Transverse colon (tissue), 4 donors: Measurements from ENCODE around the gene BCAR3. TPM values are rescaled to one million over a fixed set of nuclear protein-coding genes. Genes with fewer than 3 reads are reported as not detected.

Experiments
- DNase-seq: peaks from one replicate; pipeline ENCODE4 v3.0.0-alpha.2; 2019
- H3K27ac ChIP-seq, 4 donors: fragments of 200-600 bp; sonication (generic); 2 replicates each; pipeline ENCODE4 v1.5.1; 2016 to 2018; ENCODE audit warnings: inconsistent platforms in 4 of 4
- H3K27me3 ChIP-seq: fragments of 200-600 bp; sonication (generic); 2 replicates; pipeline ENCODE4 v1.5.1; 2017; ENCODE audit warnings: inconsistent platforms
- H3K36me3 ChIP-seq, 4 donors: fragments of 200-600 bp; sonication (generic); 2 replicates each; pipeline ENCODE4 v1.5.1; 2017 to 2019; ENCODE audit warnings: inconsistent platforms in 4 of 4
- H3K4me1 ChIP-seq, 4 donors: fragments of 200-600 bp; sonication (generic); 2 replicates each; pipeline ENCODE4 v1.5.1; 2017 to 2020; ENCODE audit warnings: inconsistent platforms in 4 of 4
- H3K4me3 ChIP-seq, 4 donors: fragments of 200-600 bp; sonication (generic); 1 replicate in 1 of 4; 2 replicates in 3 of 4; pipeline versions ENCODE4 v1.5.1 to v1.6.1; 2017 to 2019; ENCODE audit warnings: inconsistent platforms in 4 of 4
- H3K9me3 ChIP-seq, 2 donors: fragments of 200-600 bp; sonication (generic); 2 replicates each; pipeline ENCODE4 v1.5.1; 2017 to 2019; ENCODE audit warnings: inconsistent platforms in 2 of 2
- CTCF ChIP-seq, 5 experiments: fragments of 200-600 bp in 3 of 5; fragments of 450-650 bp in 2 of 5; sonication (generic) in 3 of 5; IDR thresholded peaks; 1 replicate in 2 of 5; 2 replicates in 3 of 5; pipeline ENCODE4 v1.5.1; 2016 to 2017; ENCODE audit warnings: antibody characterized with exemption in 5 of 5, inconsistent platforms in 3 of 5, mild to moderate bottlenecking in 2 of 5, moderate library complexity in 1 of 5
- EP300 ChIP-seq: sonication (generic); formaldehyde crosslinking; IDR thresholded peaks from one replicate; pipeline ENCODE4 v1.6.1; 2017; ENCODE audit warnings: antibody characterized with exemption, low read depth
- POLR2A ChIP-seq: fragments of 450-650 bp; IDR thresholded peaks from one replicate; pipeline ENCODE4 v1.6.1; 2016; ENCODE audit warnings: antibody characterized with exemption, mild to moderate bottlenecking, moderate library complexity
- POLR2AphosphoS5 ChIP-seq, 3 donors: sonication (generic); formaldehyde crosslinking; IDR thresholded peaks; one replicate each; pipeline ENCODE4 v1.6.1; 2016; ENCODE audit warnings: antibody characterized with exemption in 3 of 3
- WGBS, 2 donors: methylation state at CpG; one replicate each; pipeline ENCODE4 v1.1.5; 2018; ENCODE audit warnings: low coverage in 1 of 2; 5-methylcytosine and 5-hydroxymethylcytosine counted together
- in situ Hi-C, 4 donors: fragments of 200-750 bp; cut with MboI; loops; one replicate each; pipeline versions ENCODE4 v1.15.0 to v1.15.1; 2017; ENCODE audit warnings: low sequenced_read_pairs in 3 of 4, low pct_ligation_motif_present in 1 of 4, low pct_unique_long_range_greater_than_20kb in 1 of 4
- intact Hi-C: fragments of 100-400 bp; cut with DNase I; formaldehyde crosslinking; loops from one replicate; pipeline ENCODE4 v1.15.1; 2023; ENCODE audit warnings: low total_unique reads
- total RNA-seq, 4 donors: library from RNA; depleted of rRNA; stranded (reverse); fragments of >200 nt; gene quantifications; one replicate each; pipeline ENCODE4 v1.1.0, GENCODE V29; 2016

The BCAR3 gene
- total RNA-seq, 4 donors from 2014 or later: 12.3 to 71.7 (median 40.5) TPM

DNA sequence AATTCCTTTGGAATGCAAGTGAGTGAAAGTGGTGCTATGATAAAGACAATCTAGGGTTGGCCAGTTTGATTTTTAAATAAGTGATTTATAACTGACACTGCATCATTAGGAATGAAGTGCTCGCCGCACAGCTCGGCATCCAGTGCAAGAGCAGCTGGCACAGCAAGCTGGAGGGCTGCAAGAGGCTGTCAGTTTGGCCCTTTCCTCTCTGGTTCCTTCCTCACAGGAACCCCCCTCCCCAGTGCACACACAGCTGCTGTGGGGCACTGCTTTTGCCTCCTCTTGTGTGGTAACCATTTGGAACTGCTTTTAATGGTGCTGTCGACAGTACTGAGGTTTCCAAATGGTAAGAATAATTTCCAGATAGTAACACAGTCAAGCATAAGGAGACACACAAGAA lies 10.4 kb upstream of the BCAR3 start:
- no peak for DNase-seq
- H3K4me3 ChIP-seq: no peak overlapping the region
- H3K9me3 ChIP-seq: no peaks in the 10 kb centered on the region
- no peaks in the 10 kb centered on the region for H3K27me3 ChIP-seq
- WGBS, 2 donors: 66% methylated on average over 4 of the region's 4 CpGs; no CpG with 5 or more reads in 1 of the 2 donors
- H3K27ac ChIP-seq: no peak overlapping the region
- no peaks in the 10 kb centered on the region for H3K36me3 ChIP-seq
- intact Hi-C loops (no loop called here), in situ Hi-C loops (no loop called here)
- TF ChIP-seq EP300 (no peak), POLR2AphosphoS5 (IDR thresholded peaks at IDR 0.05) (no peak), CTCF (IDR thresholded peaks at IDR 0.05) (no peak), POLR2A (no peak)
- peaks cover 5 to 12% (median 9%) of the 10 kb centered on the region in 4 donors for H3K4me1 ChIP-seq

DNA sequence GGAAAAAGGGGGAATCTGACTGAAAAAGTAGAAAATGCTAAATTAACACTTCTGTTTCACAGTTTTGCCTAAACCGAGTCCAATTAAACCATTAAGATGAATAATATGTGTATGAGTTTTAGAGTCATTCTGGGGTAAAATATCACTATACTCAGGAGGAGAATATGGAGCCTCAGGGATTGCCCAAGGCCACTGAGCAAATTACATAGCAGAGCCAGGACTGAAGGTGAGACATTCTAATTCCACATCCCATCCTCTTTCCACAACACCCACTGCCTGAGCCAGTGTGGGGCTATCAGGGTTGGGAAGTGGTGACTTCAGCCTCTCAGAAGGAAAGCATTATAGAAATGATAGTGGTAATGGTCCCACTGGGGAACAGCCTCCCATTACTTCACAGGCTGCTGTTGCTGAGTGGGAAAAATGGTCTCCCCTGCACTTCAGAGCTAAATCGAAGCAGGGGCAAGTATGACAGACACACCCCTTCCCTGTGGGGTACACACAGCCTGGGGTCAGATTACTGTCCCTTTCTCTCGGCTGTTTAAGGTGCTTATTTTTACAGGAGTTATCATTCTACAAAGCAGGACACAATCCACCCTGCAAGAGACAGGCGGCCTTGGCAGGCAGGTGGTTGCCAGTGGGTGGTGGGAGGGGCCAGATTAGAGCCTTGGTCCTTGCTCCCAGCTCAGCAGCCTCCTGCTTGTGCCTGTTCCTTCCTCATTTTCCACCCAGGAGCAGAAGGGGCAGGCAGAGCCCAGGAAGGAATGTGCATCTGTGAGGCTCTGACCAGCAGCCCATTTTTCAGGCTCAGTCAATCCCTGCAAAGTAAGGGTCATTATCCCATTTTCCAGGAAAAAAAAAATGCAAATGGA lies 9.5 kb upstream of the BCAR3 start:
- H3K36me3 ChIP-seq: no peaks in the 10 kb centered on the region
- no peaks in the 10 kb centered on the region for H3K27me3 ChIP-seq
- DNase-seq: no peak
- no peak overlapping the region for H3K27ac ChIP-seq
- H3K9me3 ChIP-seq: no peaks in the 10 kb centered on the region
- WGBS, 2 donors: 72 to 100% methylated on average over 1 to 4 of the region's 4 CpGs
- H3K4me3 ChIP-seq: no peak overlapping the region
- H3K4me1 ChIP-seq: peaks cover 5 to 12% (median 9%) of the 10 kb centered on the region in 4 donors
- TF ChIP-seq EP300 (no peak), POLR2A (no peak), POLR2AphosphoS5 (IDR thresholded peaks at IDR 0.05) (no peak), CTCF (IDR thresholded peaks at IDR 0.05) (no peak)
- intact Hi-C loops: no loop called here
- in situ Hi-C loops: no loop called here

- Histone ChIP-seq H3K9me3 (no peaks in the 10 kb centered on the region), H3K4me1 (peaks cover 5 to 12% (median 9%) of the 10 kb centered on the region in 4 donors), H3K27me3 (no peaks in the 10 kb centered on the region), H3K27ac (no peak overlapping the region), H3K36me3 (no peaks in the 10 kb centered on the region), H3K4me3 (no peak overlapping the region)
- in situ Hi-C loops: no loop called here
- intact Hi-C loops: no loop called here
- no peak for DNase-seq
- TF ChIP-seq EP300 (no peak), CTCF (IDR thresholded peaks at IDR 0.05) (no peak), POLR2A (no peak), POLR2AphosphoS5 (IDR thresholded peaks at IDR 0.05) (no peak)
These were observed 8.7 kb upstream of the BCAR3 start for GRCh38 chr1:93690341-93690740.

DNA sequence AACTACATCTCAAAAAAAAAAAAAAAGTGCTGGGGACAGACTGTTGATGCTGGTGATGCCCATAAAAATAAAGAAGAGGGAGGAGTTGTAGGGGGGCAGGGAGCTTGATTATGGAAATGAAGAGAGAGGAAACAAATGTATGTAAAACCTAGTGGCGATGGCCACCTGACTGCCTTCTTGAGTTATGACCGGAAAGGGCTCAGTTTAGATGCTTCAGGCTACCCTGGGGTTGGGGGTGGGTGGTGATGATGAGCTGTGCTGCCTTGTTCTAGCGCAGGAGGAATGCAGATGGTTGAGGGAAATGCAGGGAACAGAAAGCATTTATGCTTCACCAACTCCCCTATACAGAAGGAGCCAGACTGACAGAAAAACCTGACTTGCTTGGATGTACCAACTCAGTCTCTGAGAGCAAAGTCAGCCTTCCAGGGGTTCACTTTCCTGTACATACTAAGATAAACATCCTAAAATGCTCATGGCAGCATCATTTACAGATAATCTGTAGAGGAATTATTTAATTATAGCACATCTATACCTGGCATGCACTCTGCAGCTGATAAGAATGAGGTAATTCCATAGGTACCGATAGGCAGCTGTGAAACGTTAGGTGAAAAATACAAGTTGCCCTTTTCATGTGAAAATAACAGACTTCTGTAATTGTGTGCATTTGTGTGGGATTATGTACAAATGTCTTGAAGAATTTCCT lies 8.0 kb upstream of the BCAR3 start:
- no peak overlapping the region for H3K27ac ChIP-seq
- H3K9me3 ChIP-seq: no peaks in the 10 kb centered on the region
- intact Hi-C loops (no loop called here), in situ Hi-C loops (no loop called here)
- H3K4me3 ChIP-seq: no peak overlapping the region
- H3K4me1 ChIP-seq: peaks cover 5 to 12% (median 9%) of the 10 kb centered on the region in 4 donors
- WGBS, 2 donors: 79 to 89% methylated on average over 3 to 5 of the region's 5 CpGs
- TF ChIP-seq POLR2AphosphoS5 (IDR thresholded peaks at IDR 0.05) (no peak), EP300 (no peak), CTCF (IDR thresholded peaks at IDR 0.05) (no peak), POLR2A (no peak)
- H3K36me3 ChIP-seq: no peaks in the 10 kb centered on the region
- DNase-seq: no peak
- H3K27me3 ChIP-seq: no peaks in the 10 kb centered on the region
